GM10847 (cell line): ENCODE measurements around the gene STK32B.

ENCODE experiments used
- POLR2A ChIP-seq: IDR thresholded peaks from 2 replicates; pipeline ENCODE4 v1.6.1; 2011; ENCODE audit not compliant: insufficient read length; ENCODE audit errors: extremely low read depth

STK32B gene

DNA sequence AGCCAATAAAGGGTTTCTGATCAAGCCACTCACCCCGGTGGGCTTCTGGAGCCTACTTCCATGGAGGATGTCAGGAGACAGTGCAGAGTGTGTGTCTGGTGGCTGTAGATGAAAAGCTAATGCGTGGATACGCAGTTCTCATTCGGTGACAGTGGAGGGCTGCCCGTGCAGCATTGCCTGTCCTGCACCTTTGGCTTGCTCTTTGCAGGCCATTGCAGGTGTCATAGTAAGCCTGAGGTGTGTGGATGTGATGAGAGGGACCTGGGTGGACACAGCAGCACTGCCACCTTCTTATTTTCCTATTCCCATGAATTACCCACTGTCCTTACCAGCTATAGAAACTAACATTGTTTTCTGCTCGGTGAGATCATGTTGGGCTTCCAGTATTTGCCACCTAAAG lies 101.2 kb downstream of the STK32B start:
- no peak for TF ChIP-seq POLR2A

GRCh38 chr4:5156682-5157081 lies 105.4 kb downstream of the STK32B start:
- no peak for TF ChIP-seq POLR2A

DNA sequence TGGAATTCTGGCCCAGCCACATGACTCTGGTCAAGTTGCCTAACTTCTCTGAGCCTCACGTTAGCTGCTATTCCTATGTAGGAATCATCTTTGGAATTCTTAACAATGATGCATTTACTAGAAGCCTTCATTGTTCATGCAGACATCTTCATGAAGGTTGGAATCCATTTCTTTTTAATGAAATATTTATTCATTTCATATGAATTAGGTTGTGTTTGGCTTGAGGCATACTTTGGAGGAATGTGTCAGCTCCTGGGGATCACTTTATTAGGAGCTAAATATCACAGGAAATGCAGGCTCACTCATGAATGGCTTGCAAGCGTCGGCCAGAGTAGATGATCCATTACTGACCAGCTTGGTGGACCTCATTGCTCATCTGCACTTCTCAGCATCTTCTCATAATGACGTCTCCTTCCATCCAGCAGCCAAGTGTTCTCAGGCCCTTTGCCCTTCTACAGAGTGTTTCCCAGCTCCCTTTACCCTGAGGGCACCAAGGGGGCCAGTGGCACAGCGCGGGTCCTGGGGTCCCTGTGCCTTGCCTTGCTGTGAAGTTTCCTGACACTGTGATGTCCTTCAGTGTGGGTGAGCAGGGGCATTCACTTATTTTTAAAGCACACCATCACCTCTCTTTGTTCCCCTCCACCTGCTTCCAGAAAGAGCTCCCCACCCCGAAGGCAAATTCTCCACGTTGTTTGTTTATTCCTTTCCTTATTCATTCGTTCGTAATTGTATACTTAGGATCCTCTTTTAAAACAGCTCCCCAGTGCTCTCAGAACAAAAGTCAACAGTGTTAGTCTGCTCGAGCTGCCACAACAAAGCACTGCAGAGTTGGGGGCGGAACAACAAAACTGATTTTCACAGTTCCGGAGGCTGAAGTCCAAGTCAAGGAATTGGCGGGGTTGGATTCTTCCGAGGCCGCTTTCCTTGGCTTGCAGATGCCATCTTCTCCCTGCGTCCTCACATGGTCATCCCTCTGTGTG lies 106.8 kb downstream of the STK32B start:
- TF ChIP-seq POLR2A = no peak

- TF ChIP-seq POLR2A = no peak
Observed at GRCh38 chr4:5158825-5159224, 107.5 kb downstream of the STK32B start.

DNA sequence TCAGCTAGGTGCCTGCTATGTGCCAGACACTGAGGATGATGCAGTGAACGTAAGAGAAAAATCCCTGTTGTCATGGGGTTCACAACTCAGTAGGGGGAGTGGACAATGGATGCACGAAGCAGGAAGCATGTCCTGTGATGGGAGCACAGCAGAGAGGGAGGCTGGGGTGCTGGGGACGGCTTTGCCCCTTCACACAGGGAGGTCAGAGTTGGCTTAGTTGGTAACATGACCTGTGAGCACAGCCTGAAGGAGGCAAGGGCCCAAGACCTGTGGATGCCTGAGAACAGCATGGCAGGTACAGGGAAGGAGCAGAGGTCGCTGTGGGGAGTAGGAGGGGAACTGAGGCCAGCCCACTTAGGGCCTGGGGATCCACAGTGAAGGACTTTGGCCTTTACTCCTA lies 109.4 kb downstream of the STK32B start:
- TF ChIP-seq POLR2A = no peak

DNA sequence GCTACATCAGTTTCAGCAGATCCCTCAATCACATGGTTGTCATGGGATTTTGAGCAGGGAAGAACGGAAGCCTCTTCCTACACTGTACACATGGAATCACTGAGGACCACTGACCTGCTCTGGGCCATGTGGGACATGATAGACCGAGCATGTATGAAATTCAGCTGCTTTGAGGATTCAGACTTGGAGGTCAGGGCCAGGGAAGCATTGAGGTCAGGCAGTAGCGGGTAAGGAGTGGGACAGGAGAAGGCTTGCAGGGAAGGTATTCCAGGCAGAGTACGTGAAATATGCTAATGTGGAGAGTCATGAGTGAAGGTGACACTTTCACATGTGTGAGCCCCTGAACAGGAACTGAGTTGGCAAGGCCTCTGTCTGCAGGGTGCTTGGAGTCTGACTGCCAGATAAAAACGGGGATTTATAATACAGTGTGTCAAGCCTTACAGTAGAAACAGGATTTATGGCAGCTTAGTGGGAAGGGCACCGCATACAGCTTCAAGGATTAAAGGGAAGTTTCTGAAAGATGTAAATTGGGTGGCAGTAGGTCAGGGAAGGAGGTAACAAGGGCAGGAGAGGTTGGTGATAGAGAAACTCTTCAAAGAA lies 111.7 kb downstream of the STK32B start:
- no peak for TF ChIP-seq POLR2A

DNA sequence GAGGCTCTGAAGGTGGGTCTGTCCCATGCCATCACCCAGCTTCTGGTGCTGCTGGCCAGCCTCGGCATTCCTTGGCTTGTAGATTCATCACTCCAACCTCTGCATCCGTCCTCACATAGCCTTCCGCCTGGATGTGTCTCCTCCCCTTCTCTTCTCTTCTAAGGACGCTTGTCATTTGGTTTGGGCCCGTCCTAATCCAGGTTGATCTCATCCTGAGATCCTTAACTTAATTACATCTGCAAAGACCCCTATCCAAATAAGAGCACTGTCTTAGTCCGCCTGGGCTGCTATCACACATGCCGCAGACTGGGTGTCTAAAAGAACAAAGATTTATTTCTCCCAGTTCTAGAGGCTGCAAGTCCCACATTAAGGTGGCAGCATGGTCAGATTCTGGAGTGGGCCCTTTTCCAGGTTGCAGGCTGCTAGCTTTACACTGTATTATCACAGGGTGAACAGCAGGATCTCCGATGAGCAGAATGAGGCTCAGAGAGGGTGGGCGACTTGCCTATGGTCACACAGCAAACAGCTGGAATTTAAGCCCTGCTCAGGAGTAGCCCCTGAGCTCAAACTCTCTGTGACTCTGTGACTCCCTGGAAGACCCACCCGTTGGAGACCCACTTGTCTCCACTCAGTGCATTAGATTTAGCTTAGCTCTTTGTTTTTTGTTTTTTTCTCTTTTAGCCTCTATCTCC lies 113.1 kb downstream of the STK32B start:
- no peak for TF ChIP-seq POLR2A

DNA sequence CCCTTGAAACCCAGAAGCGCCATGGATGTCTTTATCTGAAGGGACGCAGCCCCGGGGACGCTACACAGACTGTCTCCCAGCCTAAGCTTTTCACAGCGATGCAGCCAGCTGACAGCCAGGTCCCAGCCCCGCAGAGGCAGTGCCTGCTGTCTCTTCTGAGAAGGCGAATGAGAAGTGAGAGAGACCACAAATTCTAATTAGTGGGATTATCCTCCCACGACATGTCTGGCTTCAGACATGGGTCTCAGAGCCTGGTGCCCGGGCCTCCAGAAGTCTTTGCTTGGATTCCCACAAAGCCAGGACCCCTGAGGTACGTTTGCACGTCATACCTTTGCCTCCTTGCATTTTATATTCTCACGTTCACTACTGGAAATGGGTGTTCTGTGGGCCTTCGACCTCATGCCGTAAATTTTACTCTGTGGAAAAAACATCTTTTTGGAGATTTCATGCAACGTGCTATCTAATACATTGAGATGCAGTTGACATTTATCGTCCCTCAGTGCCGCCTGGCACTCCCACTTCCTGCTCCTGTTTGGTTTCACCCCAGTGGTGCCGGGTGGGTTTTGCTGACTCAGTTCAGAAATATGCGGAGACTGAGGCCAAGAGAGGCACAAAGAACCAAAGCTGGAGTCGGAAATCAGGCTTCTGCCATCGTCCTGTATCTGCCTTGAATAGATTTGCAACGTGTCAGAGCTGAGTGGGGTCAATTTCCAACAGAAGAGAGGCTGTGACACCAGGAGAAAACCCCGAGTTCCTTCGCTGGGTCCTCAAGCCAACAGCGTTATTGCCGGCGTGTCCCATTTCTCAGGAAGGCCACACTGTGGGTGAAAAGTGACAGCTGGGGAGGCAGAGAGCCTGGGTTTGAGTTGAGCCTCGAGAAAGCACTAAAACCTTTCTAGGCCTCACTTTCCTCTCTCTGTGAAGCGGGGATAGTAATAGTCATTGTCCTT lies 114.4 kb downstream of the STK32B start:
- TF ChIP-seq POLR2A = no peak

DNA sequence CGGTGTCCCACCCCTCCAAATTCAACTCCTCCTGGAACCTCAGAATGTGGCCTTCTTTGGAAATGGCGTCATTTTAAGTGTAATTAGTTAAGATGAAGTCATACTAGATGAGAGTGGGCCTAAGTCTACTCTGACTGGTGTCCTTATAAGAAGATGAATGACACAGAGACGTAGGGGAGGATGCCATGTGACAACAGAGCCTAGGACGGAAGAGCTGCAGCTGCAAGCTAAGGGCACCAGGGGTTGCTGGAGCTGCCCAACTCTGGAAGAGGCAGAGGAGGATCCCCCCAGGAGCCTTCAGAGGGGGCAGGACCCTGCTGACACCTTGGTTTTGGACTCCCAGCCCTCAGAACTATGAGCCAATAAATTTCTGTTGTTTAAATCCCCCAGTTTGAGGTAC lies 115.1 kb downstream of the STK32B start:
- TF ChIP-seq POLR2A = no peak

DNA sequence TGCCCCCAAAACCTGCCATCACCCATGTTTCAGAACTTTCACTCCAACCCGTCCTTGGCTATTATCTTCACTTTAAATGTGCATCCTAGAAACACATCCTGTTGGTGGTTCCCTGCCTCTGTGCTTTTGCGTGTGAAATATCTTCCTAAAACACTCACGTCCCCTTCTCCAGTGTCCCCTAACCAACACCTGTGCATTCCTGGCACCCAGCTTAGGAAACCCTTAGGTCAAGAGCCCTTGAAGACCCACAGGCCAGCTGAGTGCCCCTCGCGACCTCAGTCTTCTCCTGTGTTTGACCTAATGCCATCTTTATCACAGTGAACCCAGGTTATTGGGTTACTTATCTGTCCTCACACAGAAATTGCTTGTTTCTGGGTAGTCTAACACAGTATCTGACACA lies 117.6 kb downstream of the STK32B start:
- TF ChIP-seq POLR2A = no peak

- TF ChIP-seq POLR2A = no peak
Observed at GRCh38 chr4:5184606-5185005, 133.3 kb downstream of the STK32B start.

GRCh38 chr4:5185551-5185950 lies 134.3 kb downstream of the STK32B start:
- TF ChIP-seq POLR2A = no peak

DNA sequence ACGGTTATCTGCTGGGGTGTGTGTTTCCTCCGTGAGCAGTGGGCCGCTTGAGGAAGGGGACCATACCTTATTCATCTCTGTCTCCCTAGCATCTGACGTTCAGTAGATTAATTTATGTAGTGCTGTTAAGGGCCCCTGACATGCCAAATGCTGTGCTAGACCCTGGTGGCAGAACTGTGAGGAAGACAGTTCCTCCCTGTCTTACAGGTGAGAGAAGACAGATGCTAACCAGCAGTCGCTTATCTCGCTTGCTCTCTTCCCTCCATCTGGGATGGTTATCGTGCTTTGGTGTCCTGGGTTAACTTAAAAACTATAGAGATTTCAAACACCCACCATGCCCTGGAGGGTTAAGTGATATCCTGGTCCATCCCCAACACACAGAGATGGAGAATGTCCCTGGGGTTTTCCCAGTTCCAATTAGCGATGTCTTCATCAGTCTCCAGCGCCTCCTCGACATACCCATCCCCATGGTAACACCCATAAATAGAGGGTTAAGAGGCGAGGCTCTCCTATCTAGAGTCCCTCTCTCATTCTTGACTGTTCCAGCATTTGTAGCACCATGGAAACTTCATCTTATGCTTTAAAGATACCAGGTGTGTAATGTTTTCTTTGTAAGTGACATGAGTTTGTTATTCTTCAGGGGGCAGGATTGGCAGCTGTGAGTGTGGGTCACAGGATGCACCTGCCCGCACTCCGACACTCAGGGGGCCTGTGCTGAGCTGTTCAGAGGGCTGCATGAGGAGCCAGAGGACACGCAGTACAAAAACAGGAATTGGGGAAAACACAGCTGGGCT lies 135.2 kb downstream of the STK32B start:
- no peak for TF ChIP-seq POLR2A

DNA sequence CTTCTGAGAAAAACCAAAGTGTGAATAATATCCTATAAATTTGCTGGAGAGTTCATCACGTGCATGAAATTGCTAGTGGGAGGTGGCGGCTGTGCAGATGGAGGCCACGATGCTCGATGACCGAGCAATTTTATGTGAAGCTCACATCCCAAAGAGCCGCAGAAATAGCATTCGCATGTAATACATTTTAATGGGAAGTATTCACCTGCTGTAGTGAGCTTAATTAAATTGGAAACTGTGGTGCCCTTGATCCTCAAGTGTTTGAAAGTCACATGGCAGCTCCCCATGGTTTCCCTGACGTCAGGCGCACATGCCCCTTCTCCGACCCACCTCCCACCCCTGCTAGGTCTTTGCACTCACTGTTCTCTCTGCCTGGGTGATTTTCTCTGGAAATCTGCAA lies 136.8 kb downstream of the STK32B start:
- no peak for TF ChIP-seq POLR2A

- TF ChIP-seq POLR2A = no peak
Observed at GRCh38 chr4:5191831-5192230, 140.6 kb downstream of the STK32B start.

- no peak for TF ChIP-seq POLR2A
Observed at GRCh38 chr4:5192271-5192670, 141.0 kb downstream of the STK32B start.
